Adipose tissue (tissue), 3 donors: ENCODE measurements around the gene FAF2. TPM values are rescaled to one million over a fixed set of nuclear protein-coding genes. Genes with fewer than 3 reads are reported as not detected.
"Not testable (repeated sequence)": the region's sequence is repeated elsewhere in the genome, so short reads cannot be mapped to it uniquely, and the experiment has no call there.

ENCODE experiments used
- H3K27ac ChIP-seq: one replicate; pipeline ENCODE4 v1.5.1; 2013; ENCODE audit warnings: low read depth, low read length
- WGBS, 3 donors: extraction: QIAGEN DNeasy Blood & Tissue Kit; methylation state at CpG; one replicate each; pipeline ENCODE4 v1.1.7; 2013; 5-methylcytosine and 5-hydroxymethylcytosine counted together
- polyA plus RNA-seq, 3 donors: library from polyadenylated mRNA; stranded (reverse); fragments of 200-250 nt; gene quantifications; one replicate each; pipeline ENCODE4 v1.2.3, GENCODE V29; 2013
- donor health status: healthy with polysubstance abuse.
- donor health status: Bipolar disorder and iron deficiency.
- donor health status: healthy.

The FAF2 gene
- polyA plus RNA-seq, 3 donors: 8.4 to 14.3 (median 9.9) TPM

GRCh38 chr5:176487160-176487559 is 39.0 kb downstream of the FAF2 start:
- not testable (repeated sequence) for H3K27ac ChIP-seq
- WGBS, 3 donors: 97 to 99% (median 99%) methylated on average over 4 of the region's 4 CpGs

- no peak overlapping the region for H3K27ac ChIP-seq
- 86 to 97% (median 95%) methylated on average over 1 of the region's 1 CpG for WGBS, 3 donors
These were observed 40.9 kb downstream of the FAF2 start for GRCh38 chr5:176489077-176489476.

- no peak overlapping the region for H3K27ac ChIP-seq
- WGBS, 3 donors: 83 to 100% (median 95%) methylated on average over 1 of the region's 1 CpG
These were observed 42.1 kb downstream of the FAF2 start for GRCh38 chr5:176490301-176490700.

DNA sequence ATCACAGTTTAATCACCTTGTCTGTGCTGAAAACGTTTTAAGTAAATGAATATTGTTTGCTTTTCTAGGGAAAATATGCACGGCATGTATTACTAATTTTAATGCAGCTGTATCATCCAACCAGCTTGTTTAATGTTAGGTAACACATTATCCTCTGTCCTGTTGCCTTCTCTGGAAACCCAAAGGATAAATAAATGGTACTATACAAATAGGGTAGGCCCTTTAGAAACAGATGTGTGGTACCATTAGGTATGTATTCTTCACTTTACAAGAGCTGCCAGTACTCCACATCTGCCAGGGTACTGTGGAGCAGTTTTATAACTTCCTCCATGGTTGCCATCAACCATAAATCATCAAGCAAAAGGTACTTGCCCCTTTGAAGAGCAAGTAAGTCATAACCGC is 42.9 kb downstream of the FAF2 start:
- 49 to 78% (median 76%) methylated on average over 3 of the region's 3 CpGs for WGBS, 3 donors

GRCh38 chr5:176491901-176492300 is 43.7 kb downstream of the FAF2 start:
- 89 to 94% (median 90%) methylated on average over 8 of the region's 8 CpGs for WGBS, 3 donors

More for the DNA sequence above, 42.9 kb downstream of the FAF2 start:
- no peak overlapping the region for H3K27ac ChIP-seq

DNA sequence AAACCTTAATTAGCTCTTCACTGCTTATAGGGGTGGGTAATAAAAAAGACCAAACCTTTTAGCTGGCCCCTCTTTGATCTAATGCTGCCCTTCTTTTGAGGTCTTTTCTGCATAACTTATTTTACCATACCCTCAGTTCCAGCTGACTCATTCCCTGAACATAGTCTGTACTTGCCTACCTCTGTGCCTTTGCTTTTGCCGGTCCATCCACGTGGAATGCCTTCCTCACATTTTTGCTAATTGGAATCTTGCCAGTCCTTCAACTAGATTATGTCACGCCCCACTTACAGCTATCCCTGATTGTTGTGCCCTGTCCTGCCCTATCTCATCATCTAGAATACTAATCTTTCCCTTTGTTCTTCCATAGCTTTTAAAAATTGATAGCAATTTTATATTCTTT is 44.2 kb downstream of the FAF2 start:
- whole genome bisulfite sequencing, 3 donors: 64 to 75% (median 66%) methylated on average over 3 of the region's 3 CpGs
- H3K27ac ChIP-seq: no peak overlapping the region

More at GRCh38 chr5:176491901-176492300, 43.7 kb downstream of the FAF2 start:
- no peak overlapping the region for H3K27ac ChIP-seq

GRCh38 chr5:176497852-176498251 is 49.7 kb downstream of the FAF2 start:
- WGBS, 3 donors: 88 to 94% (median 94%) methylated on average over 9 of the region's 9 CpGs

GRCh38 chr5:176499273-176499672 is 51.1 kb downstream of the FAF2 start:
- no peak overlapping the region for H3K27ac ChIP-seq
- 92 to 96% (median 93%) methylated on average over 5 of the region's 5 CpGs for WGBS, 3 donors

More at GRCh38 chr5:176497852-176498251, 49.7 kb downstream of the FAF2 start:
- no peak overlapping the region for H3K27ac ChIP-seq

GRCh38 chr5:176500511-176500910 is 52.3 kb downstream of the FAF2 start:
- no peak overlapping the region for H3K27ac ChIP-seq
- WGBS, 3 donors: 94 to 99% (median 96%) methylated on average over 3 of the region's 3 CpGs

- H3K27ac ChIP-seq: no peak overlapping the region
- 100% methylated on average over 1 of the region's 1 CpG for WGBS, 3 donors
These were observed 53.1 kb downstream of the FAF2 start for GRCh38 chr5:176501333-176501732.

- WGBS, 3 donors: 90 to 97% (median 94%) methylated on average over 5 of the region's 5 CpGs
These were observed 55.3 kb downstream of the FAF2 start for GRCh38 chr5:176503496-176503895.

DNA sequence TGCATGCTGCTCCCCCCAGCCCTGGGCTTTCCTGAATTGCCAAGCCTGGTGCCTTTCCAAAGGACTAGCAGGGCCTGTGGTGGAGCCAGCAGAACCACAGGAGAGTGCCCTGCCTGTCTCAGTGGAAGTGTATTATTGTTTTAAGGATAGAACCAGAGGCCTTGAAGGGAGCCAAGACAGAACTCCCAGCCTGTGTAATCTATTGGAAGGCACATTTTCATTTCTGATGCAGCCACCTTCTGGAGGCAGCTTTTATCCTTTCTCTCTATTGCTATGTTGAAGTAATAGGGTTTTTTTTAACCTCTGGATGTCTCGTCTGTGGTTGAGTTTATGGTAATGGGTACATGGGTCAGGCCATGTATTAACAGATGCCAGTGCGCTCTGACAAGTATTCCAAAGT is 59.7 kb downstream of the FAF2 start:
- H3K27ac ChIP-seq: no peak overlapping the region
- WGBS, 3 donors: 94 to 98% (median 97%) methylated on average over 2 of the region's 2 CpGs

More at GRCh38 chr5:176503496-176503895, 55.3 kb downstream of the FAF2 start:
- no peak overlapping the region for H3K27ac ChIP-seq

- 82 to 88% (median 83%) methylated on average over 4 of the region's 4 CpGs for WGBS, 3 donors
- no peak overlapping the region for H3K27ac ChIP-seq
These were observed 60.4 kb downstream of the FAF2 start for GRCh38 chr5:176508603-176509002.

GRCh38 chr5:176513788-176514187 is 65.6 kb downstream of the FAF2 start:
- no peak overlapping the region for H3K27ac ChIP-seq
- WGBS, 3 donors: 76 to 91% (median 89%) methylated on average over 12 of the region's 12 CpGs

- WGBS, 3 donors: 67 to 79% (median 73%) methylated on average over 11 of the region's 11 CpGs
- no peak overlapping the region for H3K27ac ChIP-seq
These were observed 66.2 kb downstream of the FAF2 start for GRCh38 chr5:176514244-176514950.

- WGBS, 3 donors: 80 to 89% (median 82%) methylated on average over 4 of the region's 4 CpGs
These were observed 67.2 kb downstream of the FAF2 start for GRCh38 chr5:176515396-176515795.

GRCh38 chr5:176517053-176517661 is 69.0 kb downstream of the FAF2 start:
- no peak overlapping the region for H3K27ac ChIP-seq
- 67 to 73% (median 69%) methylated on average over 7 of the region's 7 CpGs for WGBS, 3 donors

More at GRCh38 chr5:176515396-176515795, 67.2 kb downstream of the FAF2 start:
- H3K27ac ChIP-seq: no peak overlapping the region

GRCh38 chr5:176519810-176520720 is 71.9 kb downstream of the FAF2 start:
- H3K27ac ChIP-seq: no peak overlapping the region
- 62 to 72% (median 70%) methylated on average over 16 of the region's 16 CpGs for WGBS, 3 donors

- WGBS, 3 donors: 79 to 82% (median 80%) methylated on average over 7 of the region's 7 CpGs
- no peak overlapping the region for H3K27ac ChIP-seq
These were observed 73.1 kb downstream of the FAF2 start for GRCh38 chr5:176521286-176521685.
